Neural cell (in vitro differentiated cells): ENCODE data around the gene IFNE. TPM values are rescaled to one million over a fixed set of nuclear protein-coding genes. Genes with fewer than 3 reads are reported as not detected.

Experiments used
- H2AFZ ChIP-seq: fragments of 200-600, 300-800 bp; sonication (generic), shearing (Covaris generic); 2 replicates; pipeline ENCODE4 v1.6.0; 2014; ENCODE audit warnings: low read depth, mild to moderate bottlenecking, antibody characterized with exemption, low read length, moderate library complexity
- H3F3A ChIP-seq: fragments of 200-600 bp; shearing (Covaris generic); 2 replicates; pipeline ENCODE4 v1.6.1; 2016; ENCODE audit warnings: mild to moderate bottlenecking, moderate library complexity, mixed read lengths, antibody characterized with exemption, low read length; ENCODE audit not compliant: insufficient read depth, poor library complexity, severe bottlenecking
- H3K27ac ChIP-seq: fragments of 200-600, 300-800 bp; sonication (generic), shearing (Covaris generic); 2 replicates; pipeline ENCODE4 v1.5.1; 2014; ENCODE audit warnings: mild to moderate bottlenecking, low read length, moderate library complexity
- H3K27me3 ChIP-seq: fragments of 300-800, 200-600 bp; sonication (generic), shearing (Covaris generic); 2 replicates; pipeline ENCODE4 v1.6.0; 2014; ENCODE audit warnings: mild to moderate bottlenecking, low read depth, low read length, moderate library complexity; ENCODE audit not compliant: insufficient read depth
- H3K36me3 ChIP-seq: fragments of 300-800, 200-600 bp; sonication (generic), shearing (Covaris generic); 2 replicates; pipeline ENCODE4 v1.5.1; 2014; ENCODE audit warnings: mild to moderate bottlenecking, antibody characterized with exemption, low read length, moderate library complexity; ENCODE audit not compliant: insufficient read depth
- H3K4me2 ChIP-seq: fragments of 300-800, 200-600 bp; sonication (generic), shearing (Covaris generic); 2 replicates; pipeline ENCODE4 v1.6.0; 2014; ENCODE audit warnings: mild to moderate bottlenecking, low read length
- H3K4me3 ChIP-seq: fragments of 300-800, 200-600 bp; sonication (generic), shearing (Covaris generic); 2 replicates; pipeline ENCODE4 v1.5.1; 2014; ENCODE audit warnings: mild to moderate bottlenecking, low read length, moderate library complexity
- H3K79me2 ChIP-seq: fragments of 200-600 bp; shearing (Covaris generic); replicated peaks from 2 replicates; pipeline ENCODE4 v1.6.0; 2014; ENCODE audit warnings: mild to moderate bottlenecking, low read length, moderate library complexity; ENCODE audit not compliant: insufficient read depth
- H3K9ac ChIP-seq: fragments of 300-800, 200-600 bp; sonication (generic), shearing (Covaris generic); 2 replicates; pipeline ENCODE4 v1.6.1; 2016; ENCODE audit warnings: mild to moderate bottlenecking, low read length, mixed read lengths
- H3K9me2 ChIP-seq: fragments of 200-600 bp; shearing (Covaris generic); 2 replicates; pipeline ENCODE4 v1.6.1; 2016; ENCODE audit warnings: mild to moderate bottlenecking, low read length, mixed read lengths; ENCODE audit not compliant: insufficient read depth
- H3K9me3 ChIP-seq: fragments of 200-600, 300-800 bp; sonication (generic), shearing (Covaris generic); 2 replicates; pipeline ENCODE4 v1.6.1; 2016; ENCODE audit warnings: mild to moderate bottlenecking, mixed run types, low read length, moderate library complexity, mixed read lengths
- H4K20me1 ChIP-seq: fragments of 200-600 bp; shearing (Covaris generic); 2 replicates; pipeline ENCODE4 v1.6.1; 2016; ENCODE audit warnings: mild to moderate bottlenecking, mixed run types; ENCODE audit not compliant: insufficient read depth
- CTCF ChIP-seq: fragments of 450-650 bp; IDR thresholded peaks from 2 replicates; pipeline ENCODE4 v1.5.1; 2014; ENCODE audit warnings: antibody characterized with exemption, mild to moderate bottlenecking, moderate library complexity; ENCODE audit not compliant: poor library complexity, severe bottlenecking
- EZH2 ChIP-seq: fragments of 200-600, 300-800 bp; shearing (Covaris generic), sonication (generic); IDR thresholded peaks from 2 replicates; pipeline ENCODE4 v1.6.1; 2014; ENCODE audit warnings: antibody characterized with exemption, low read length, borderline replicate concordance, mild to moderate bottlenecking; ENCODE audit not compliant: insufficient read depth, poor library complexity, severe bottlenecking
- MXI1 ChIP-seq: fragments of 450-650 bp; conservative IDR thresholded peaks from 2 replicates; pipeline ENCODE4 v1.6.1; 2014; ENCODE audit warnings: antibody characterized with exemption, mild to moderate bottlenecking; ENCODE audit not compliant: poor library complexity, severe bottlenecking
- POLR2AphosphoS5 ChIP-seq: IDR thresholded peaks from 2 replicates; pipeline ENCODE4 v1.6.1; 2012
- RAD21 ChIP-seq: fragments of 450-650 bp; conservative IDR thresholded peaks from 2 replicates; pipeline ENCODE4 v1.6.1; 2014; ENCODE audit warnings: antibody characterized with exemption, mild to moderate bottlenecking, moderate library complexity
- REST ChIP-seq: IDR thresholded peaks from 2 replicates; pipeline ENCODE4 v1.6.1; 2012; ENCODE audit warnings: borderline replicate concordance
- TAF1 ChIP-seq: IDR thresholded peaks from 2 replicates; pipeline ENCODE4 v1.6.1; 2012; ENCODE audit warnings: low read depth
- polyA plus RNA-seq: library from polyadenylated mRNA; depleted of rRNA; stranded (reverse); fragments of >200 nt; gene quantifications from 2 replicates; pipeline ENCODE4 v1.2.3, GENCODE V29; 2014

The IFNE gene
- polyA plus RNA-seq, 1 donor from 2014 or later, result not detected

GRCh38 chr9:21461377-21461776 lies 20.7 kb downstream of the IFNE start:
- TF ChIP-seq REST (no peak), POLR2AphosphoS5 (no peak), TAF1 (no peak), MXI1 (no peak), CTCF (no peak), EZH2 (no peak)

DNA sequence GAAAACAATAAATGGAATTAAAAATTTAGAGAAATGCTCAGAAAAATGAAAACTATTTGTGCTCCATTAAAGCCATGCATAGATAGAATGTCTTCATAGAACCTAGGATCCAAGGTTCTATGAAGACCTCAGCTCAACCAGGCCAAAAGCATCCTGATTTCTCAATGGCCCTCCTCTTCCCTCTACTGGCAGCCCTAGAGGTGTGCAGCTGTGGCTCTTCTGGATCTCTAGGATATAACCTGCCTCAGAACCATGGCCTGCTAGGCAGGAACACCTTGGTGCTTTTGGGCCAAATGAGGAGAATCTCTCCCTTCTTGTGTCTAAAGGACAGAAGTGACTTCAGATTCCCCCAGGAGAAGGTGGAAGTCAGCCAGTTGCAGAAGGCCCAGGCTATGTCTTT lies 26.8 kb downstream of the IFNE start:
- H3K9ac ChIP-seq, result no peak overlapping the region
- no peak overlapping the region for H3K4me3 ChIP-seq
- H3K9me2 ChIP-seq, result no peaks in the 10 kb centered on the region
- H3K27me3 ChIP-seq, result no peaks in the 10 kb centered on the region
- H2AFZ ChIP-seq, result no peak overlapping the region
- TF ChIP-seq POLR2AphosphoS5 (no peak), RAD21 (peak; percentile 25), CTCF (peak; percentile 19), EZH2 (no peak)
- no peak overlapping the region for H3K27ac ChIP-seq
- no peaks in the 10 kb centered on the region for H3K79me2 ChIP-seq
- no peaks in the 10 kb centered on the region for H3K9me3 ChIP-seq
- no peaks in the 10 kb centered on the region for H3F3A ChIP-seq
- no peaks in the 10 kb centered on the region for H4K20me1 ChIP-seq
- no peak overlapping the region for H3K4me2 ChIP-seq
- H3K36me3 ChIP-seq, result no peaks in the 10 kb centered on the region

More at GRCh38 chr9:21461377-21461776, 20.7 kb downstream of the IFNE start:
- H3K4me2 ChIP-seq, result no peak overlapping the region
- no peaks in the 10 kb centered on the region for H3K36me3 ChIP-seq
- no peaks in the 10 kb centered on the region for H4K20me1 ChIP-seq
- H3K27ac ChIP-seq, result no peak overlapping the region
- no peaks in the 10 kb centered on the region for H3K79me2 ChIP-seq
- H3K9ac ChIP-seq, result no peak overlapping the region
- H2AFZ ChIP-seq, result no peak overlapping the region
- H3F3A ChIP-seq, result no peaks in the 10 kb centered on the region
- no peak overlapping the region for H3K4me3 ChIP-seq
- no peaks in the 10 kb centered on the region for H3K27me3 ChIP-seq
- no peaks in the 10 kb centered on the region for H3K9me3 ChIP-seq
- no peaks in the 10 kb centered on the region for H3K9me2 ChIP-seq

DNA sequence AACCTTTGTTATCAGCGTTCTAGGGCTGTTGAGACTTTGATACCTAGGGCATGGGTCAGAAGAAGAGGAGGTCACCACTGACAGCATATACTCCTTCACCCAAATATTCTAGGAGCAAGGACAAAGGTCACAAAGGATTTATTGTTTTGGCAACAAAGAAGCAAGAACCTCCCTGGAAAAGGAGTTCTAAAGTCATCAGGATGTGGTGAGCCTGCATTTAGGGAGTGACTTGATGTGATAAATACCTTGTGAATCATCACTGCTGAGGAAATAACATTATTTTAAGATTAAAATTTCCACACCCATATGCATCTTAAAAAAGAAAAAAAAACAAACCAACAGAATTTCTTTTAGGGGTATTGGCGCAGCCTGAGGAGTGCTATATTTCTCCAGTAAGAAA lies 28.0 kb downstream of the IFNE start:
- no peak overlapping the region for H3K9ac ChIP-seq
- H3F3A ChIP-seq, result no peaks in the 10 kb centered on the region
- H4K20me1 ChIP-seq, result no peaks in the 10 kb centered on the region
- H2AFZ ChIP-seq, result no peak overlapping the region
- no peak overlapping the region for H3K4me3 ChIP-seq
- H3K4me2 ChIP-seq, result no peak overlapping the region
- H3K79me2 ChIP-seq, result no peaks in the 10 kb centered on the region
- no peak for TF ChIP-seq POLR2AphosphoS5
- no peaks in the 10 kb centered on the region for H3K9me2 ChIP-seq
- H3K27me3 ChIP-seq, result no peaks in the 10 kb centered on the region
- no peaks in the 10 kb centered on the region for H3K36me3 ChIP-seq
- H3K9me3 ChIP-seq, result no peaks in the 10 kb centered on the region
- H3K27ac ChIP-seq, result no peak overlapping the region
